22Rv1 (cell line): Measurements from ENCODE around the gene PIGZ.

Experiments used
- CTCF ChIP-seq: fragments of 450-650 bp; IDR thresholded peaks from 2 replicates; pipeline ENCODE4 v1.5.1; 2017; ENCODE audit warnings: mild to moderate bottlenecking
- ZFX ChIP-seq: fragments of 450-650 bp; IDR thresholded peaks from 2 replicates; pipeline ENCODE4 v1.6.1; 2017; ENCODE audit warnings: antibody characterized with exemption, borderline replicate concordance

GRCh38 chr3:196918968-196919367 lies 49.7 kb downstream of the PIGZ start:
- TF ChIP-seq CTCF (no peak), ZFX (no peak)
